HCT116 (cell line): Measurements from ENCODE around the gene CELF2.

Experiments
- EZH2phosphoT487 ChIP-seq: fragments of 200-600 bp; IDR thresholded peaks from 2 replicates; pipeline ENCODE4 v1.6.1; 2018; ENCODE audit warnings: antibody characterized with exemption, borderline replicate concordance
- REST ChIP-seq: IDR thresholded peaks from 2 replicates; pipeline ENCODE4 v1.6.1; 2012; ENCODE audit warnings: low read depth

- TF ChIP-seq REST, result no peak
- no peak for TF ChIP-seq EZH2phosphoT487
Measured at GRCh38 chr10:11229893-11230292, 212.2 kb downstream of the CELF2 start.
